C1 segment of cervical spinal cord (tissue), 14 donors: ENCODE results near the gene APLP1.
A peak's percentile ranks its signal among the peaks of the same experiment; 100 is the strongest.
"Not testable (repeated sequence)": the region's sequence is repeated elsewhere in the genome, so short reads cannot be mapped to it uniquely, and the experiment has no call there.

ENCODE experiments used
- DNase-seq, 14 donors: peaks; one replicate each; lab custom pipeline; 2025; lab: John Stamatoyannopoulos, UW

The APLP1 gene

DNA sequence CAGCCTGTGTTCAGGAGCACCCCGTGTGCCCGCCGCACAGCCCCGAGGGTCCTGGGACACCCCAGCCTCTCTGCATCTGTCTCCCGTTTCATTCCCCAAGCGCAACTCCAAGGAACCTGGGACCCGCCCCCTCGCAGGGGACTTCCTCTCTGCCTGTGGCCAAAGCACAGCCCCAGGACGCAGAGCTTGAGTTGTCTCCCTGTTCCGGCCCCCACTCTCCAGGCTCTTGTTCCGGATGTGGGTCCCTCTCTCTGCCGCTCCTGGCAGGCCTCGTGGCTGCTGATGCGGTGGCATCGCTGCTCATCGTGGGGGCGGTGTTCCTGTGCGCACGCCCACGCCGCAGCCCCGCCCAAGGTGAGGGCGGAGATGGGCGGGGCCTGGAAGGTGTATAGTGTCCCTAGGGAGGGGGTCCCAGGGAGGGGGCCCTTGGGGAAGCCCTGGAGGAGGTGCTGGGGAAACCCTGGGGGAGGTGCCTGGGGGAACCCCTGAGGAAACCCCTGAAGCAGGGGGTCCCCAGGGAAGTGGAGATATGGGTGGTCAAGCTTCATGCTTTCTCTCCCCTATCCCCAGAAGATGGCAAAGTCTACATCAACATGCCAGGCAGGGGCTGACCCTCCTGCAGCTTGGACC, 35.3 kb downstream of the APLP1 start:
- DNase-seq, result peak in 10 of 14 donors; percentile 22 to 74 (median 52)

DNA sequence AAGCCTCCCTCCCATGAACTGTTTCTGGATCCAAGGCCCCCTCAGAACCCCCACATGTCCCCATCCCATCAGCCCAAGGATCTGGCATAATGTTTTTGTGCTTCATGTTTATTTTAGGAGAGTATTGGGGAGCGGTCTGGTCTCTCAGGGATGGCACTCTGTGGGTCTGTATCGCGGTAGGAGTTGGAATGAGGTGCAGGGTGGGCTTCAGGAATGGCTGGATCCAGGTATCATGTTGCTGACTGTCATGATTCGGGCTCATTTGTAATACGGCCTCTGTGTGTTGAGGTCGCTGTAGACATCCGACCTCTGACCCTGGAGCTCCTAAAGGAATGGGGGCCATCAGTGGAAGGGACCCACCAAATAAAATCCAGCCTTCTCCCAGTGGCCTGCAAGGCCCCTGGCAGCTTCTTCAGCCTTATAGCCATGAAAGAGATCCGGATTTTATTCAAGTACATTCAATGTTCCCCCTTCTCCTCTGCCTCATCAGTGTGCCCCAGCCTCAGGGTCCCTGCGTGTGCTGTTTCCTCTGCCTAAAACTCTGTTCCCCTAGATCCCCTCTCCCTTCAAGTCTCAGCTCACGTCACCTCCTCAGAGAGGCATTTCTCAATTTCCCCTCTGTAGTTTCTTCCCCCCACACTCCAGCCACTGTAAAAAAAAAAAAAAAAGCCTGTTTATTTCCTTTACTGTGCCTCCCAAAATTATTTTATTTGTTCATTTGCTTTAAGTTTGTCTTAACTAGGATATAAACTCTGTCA, 36.1 kb downstream of the APLP1 start:
- DNase-seq, result no peak

DNA sequence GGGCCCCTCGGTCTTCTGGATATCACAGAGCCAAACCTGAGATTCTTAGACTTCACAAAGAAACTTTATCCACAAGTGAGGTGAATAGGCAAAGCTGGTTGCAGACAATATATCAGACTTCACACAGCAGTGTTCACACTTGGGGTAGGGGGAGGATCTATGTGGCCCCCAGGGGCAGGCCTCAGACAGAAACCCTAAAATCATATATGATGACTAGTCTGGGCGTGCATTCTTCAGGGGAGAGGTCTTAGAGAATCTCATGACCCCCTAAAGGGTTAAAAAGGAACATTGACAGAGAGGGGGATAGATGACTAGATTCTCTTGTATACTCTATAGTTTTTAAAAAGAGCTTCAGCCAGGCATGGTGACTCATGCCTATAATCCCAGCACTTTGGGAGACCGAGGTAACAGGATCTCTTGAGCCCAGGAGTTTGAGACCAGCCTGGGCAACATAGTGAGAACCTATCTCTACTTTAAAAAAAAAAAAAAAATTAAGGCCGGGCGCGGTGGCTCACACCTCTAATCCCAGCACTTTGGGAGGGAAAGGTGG, 36.9 kb downstream of the APLP1 start:
- DNase-seq, result no peak

DNA sequence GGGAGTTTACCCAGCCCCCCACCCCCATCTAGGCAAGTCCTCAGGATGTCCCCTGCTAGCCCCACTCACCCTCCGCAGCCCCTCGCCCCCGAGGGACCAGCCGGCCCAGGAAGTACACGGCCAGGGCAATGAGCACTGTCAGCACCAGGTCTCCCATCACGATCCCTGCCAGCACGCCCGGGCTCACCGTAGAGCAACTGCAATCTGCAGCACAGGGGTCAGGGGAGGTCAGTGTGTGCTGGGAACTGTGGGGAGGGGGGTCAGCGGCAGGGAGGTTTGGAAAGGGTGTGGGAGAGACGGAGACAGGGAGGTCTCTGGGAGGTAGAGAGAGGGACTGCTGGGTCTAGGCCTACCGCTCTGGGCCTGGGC, 39.0 kb downstream of the APLP1 start:
- peak in 1 of 14 donors; percentile 12 for DNase-seq

DNA sequence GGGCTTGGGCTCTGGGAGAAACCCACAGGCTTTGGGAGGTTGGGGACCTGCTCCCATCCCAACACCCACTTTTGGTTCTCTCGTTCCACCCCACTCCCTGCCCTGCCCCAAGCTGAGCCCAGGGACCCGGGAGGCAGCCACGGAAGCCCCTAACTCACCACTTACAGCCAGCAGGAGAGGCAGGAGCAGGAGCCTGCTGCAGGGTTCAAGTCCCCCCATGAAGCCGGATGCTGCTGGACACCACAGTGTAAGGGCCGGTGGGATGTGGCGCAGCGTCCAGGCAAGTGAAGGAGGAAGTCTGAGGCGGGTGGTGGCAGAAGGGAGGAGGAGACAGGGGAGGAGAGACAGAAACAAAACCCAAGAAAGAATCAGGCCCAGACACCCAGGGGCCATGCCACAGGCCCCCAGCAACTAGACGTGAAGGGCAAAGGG, 39.7 kb downstream of the APLP1 start, which contains the start of gene TYROBP:
Gene TYROBP (minus strand): TSS at position 286 of the 432 bp plus-strand sequence. CDS start 67 bp downstream, at position 219.
- DNase-seq, result peak in 5 of 14 donors; percentile 13 to 36 (median 16)

DNA sequence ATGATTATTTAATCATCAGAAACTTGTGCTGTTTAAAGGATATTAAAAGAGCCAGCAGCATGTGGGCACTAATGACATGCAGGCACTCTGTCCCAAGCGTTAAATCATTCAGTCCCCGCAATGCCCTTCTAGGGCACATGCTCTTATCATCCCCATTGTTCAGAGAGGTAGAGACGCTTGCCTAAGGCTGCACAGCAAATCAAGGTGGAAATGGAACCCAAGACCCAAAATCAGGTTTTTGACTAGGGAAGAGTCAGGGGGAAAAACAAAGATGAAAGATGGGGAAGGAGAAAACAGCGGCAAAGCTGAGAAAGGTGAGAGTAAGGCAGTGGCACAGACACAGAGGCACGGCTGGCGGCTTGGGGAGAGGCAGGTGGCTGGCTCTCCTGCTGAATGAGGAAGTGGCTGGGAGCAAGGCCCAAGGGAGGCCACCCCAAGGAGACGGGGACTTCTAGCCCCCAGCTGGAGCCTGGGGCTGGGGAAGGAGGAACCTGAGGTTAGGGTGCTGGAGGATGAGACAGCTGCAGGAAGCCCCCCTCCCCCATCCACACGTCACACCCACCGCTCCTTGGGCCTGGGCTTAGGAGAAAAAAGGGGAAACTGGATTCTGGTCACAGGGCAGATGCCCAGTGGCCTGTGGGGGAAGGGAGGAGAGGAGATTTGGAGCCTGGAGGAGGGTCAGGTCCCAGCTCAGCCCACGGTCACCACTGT, 40.8 kb downstream of the APLP1 start:
- peak in 9 of 14 donors; percentile 34 to 75 (median 59) for DNase-seq

DNA sequence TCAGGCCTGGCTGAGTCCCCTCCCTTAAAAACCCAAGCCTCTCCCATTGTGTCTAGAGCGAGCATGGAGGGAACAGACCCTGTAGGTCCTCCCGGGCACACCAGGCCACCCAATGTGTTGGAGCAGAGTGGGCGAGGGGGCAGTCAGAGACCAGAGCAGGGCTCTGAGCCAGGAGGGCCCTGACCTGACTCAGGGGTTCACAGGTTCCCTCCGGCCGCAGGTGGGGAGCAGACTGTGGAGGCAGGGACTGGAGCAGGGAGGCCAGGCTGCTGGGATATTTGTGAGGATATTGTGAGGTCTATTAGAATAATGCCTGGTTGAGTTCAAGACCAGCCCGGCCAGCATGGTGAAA, 41.3 kb downstream of the APLP1 start:
- no peak for DNase-seq

DNA sequence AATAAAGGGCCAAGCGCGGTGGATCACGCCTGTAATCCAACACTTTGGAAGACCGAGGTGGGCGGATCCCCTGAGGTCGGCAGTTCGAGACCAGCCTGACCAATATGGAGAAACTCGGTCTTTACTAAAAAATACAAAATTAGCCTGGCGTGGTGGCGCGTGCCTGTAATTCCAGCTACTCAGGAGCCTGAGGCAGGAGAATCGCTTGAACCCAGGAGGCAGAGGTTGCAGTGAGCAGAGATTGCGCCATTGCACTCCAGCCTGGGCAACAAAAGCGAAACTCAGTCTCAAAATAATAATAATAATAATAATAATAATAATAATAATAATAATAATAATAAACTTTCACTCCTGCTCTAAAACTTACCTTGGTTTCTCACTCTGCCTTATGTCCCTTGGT, 42.0 kb downstream of the APLP1 start:
- not testable (repeated sequence) for DNase-seq

DNA sequence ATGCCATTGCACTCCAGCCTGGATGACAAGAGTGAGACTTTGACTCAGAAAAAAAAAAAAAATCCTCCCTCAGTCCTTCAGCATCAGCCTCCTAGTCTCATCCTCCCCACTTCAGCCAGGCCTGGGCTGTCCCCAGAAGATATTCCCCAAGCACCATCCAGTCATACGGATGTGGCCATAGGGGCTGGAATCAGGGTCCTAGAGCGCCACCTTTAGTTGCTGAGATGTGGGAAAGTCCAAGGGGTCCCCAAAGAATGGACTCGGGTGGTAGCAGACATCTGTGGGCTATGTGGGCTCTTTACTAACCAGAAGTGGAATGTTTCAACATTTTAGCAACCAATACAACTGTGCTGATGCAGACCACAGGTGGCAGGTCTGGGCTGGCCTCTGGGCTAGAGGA, 42.8 kb downstream of the APLP1 start:
- DNase-seq, result no peak

DNA sequence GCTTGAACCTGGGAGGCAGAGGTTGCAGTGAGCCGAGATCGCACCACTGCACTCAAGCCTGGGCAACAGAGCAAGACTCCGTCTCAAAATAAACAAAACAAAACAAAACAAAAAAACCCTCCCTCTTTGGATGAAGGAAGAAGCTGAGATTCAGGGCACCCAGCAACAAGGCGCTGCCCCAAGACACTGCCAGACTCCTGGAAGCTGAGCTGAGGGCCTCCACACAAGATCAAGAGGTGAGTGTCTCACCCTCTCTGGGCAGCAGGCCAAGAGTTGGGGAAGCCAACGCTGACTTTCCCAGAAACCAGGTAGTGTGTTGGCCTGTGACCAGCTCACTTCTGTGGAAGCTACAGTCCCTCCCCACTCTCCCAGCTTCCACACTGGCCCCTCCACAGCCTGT, 43.4 kb downstream of the APLP1 start:
- peak in 1 of 14 donors; percentile 30 for DNase-seq

DNA sequence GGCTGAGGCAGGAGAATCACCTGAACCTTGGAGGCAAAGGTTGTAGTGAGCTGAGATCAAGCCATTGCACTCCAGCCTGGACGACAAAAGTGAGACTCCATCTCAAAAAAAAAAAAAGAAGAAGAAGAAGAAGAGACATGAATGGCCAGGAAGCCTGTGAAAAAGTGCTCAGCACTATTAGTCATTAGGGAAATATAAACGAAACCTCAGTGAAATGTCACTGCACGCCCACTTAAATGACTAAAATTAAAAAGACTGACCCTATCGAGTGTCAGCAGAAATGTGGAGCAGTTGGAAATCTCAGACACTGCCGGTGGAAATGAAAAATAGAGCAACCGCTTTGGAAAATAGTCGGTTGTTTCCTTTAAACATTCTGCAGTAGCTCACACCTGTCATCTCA, 45.2 kb downstream of the APLP1 start:
- DNase-seq, result no peak

DNA sequence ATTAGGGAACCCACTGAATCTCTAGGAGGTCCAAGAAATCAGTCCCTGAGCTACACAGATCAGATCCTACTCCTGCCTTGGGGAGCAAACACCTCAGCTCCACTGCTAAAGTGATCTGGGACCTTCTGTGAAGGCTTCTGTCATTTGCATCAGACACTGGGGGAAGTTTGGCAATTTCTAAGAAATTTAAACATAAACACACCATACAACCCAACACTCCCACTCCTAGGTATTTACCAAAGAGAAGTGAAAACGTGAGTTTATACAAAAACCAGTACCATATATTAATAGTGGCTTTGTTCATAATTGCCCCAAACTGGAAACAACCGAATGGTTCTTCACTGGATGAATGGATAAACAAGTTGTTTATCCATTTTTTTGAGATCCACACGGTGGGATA, 47.1 kb downstream of the APLP1 start:
- DNase-seq, result no peak

DNA sequence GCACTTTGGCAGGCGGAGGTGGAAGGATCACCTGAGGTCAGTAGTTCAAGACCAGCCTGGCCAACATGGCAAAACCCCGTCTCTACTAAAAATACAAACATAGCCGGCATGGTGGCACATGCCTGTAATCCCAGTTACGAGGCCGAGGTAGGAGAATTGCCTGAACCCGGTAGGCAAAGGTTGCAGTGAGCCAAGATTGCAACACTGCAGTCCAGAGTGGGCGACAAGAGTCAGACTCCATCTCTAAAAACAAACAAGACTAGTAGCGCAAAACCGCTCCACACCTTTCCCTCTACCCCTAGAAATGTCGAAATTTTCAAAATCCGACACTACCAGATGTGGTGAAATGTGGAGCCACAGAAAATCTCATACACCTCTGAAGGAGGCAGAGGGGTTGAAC, 50.9 kb downstream of the APLP1 start:
- no peak for DNase-seq

DNA sequence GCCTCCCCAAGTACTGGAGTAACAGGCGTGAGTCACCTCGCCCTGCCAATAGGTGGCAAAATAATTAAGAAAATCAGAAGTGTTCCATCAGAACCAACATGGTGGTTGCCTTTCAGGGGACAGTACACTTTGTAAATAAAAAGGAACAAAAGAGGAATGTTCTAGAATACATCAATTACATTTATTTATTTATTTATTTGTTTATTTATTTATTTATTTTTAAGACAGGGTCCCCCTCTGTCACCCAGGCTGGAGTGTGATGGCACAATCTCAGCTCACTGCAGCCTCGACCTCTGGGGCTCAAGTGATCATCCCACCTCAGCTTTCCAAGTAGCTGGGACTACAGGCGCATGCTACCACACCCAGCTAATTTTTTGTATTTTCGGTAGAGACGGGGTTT, 52.6 kb downstream of the APLP1 start:
- no peak for DNase-seq

DNA sequence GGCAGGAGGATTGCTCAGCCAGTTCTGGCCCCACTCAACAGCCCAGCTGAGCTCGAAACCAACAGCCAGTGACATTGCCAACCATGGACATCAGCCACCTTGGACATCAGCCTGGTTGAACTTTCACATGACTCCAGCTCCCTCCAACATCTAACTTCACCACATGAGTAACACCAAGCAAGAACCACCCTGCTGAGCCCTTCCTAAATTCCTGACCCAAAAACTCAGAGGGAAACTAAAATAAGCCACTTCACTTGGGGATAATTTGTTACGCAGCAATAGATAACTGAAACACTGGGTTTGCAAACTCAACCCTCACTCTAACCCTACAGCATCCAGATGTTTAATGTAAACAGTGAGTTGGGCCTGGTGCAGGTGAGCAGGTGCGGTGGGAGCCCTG, 57.1 kb downstream of the APLP1 start:
- no peak for DNase-seq

DNA sequence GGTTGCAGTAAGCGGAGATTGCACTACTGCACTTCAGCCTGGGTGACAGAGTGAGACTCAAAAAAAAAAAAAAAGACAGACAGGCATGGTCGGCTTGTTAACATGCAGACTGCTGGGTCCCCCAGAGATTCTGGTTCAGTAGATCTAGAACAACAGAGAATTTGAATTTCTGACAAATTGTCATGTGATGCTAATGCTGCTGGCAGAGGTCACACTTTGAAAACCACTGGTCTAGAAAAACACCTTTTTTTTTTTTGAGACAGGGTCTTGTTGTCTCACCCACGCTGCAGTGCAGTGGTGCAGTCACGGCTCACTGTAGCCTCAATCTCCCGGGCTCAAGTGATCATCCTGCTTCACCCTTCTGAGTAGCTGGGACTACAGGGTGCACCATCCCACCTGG, 60.1 kb downstream of the APLP1 start:
- no peak for DNase-seq
